H9 (cell line): Measurements from ENCODE around the gene PPP1R13L. TPM values are rescaled to one million over a fixed set of nuclear protein-coding genes. Genes with fewer than 3 reads are reported as not detected.

Experiments
- DNase-seq: peaks from one replicate; pipeline ENCODE4 v3.0.0-alpha.2; 2017
- H2AFZ ChIP-seq: one replicate; pipeline ENCODE4 v1.6.1; 2013; ENCODE audit warnings: mild to moderate bottlenecking, low read length, control low read depth, moderate library complexity
- H2AK5ac ChIP-seq: 2 replicates; pipeline ENCODE4 v1.6.1; 2013; ENCODE audit warnings: low read length, control low read depth, mixed read lengths; ENCODE audit not compliant: insufficient read length
- H2BK120ac ChIP-seq: one replicate; pipeline ENCODE4 v1.6.1; 2013; ENCODE audit warnings: low read depth, mild to moderate bottlenecking, low read length, control low read depth, inconsistent platforms; ENCODE audit not compliant: poor library complexity, severe bottlenecking
- H2BK12ac ChIP-seq: 2 replicates; pipeline ENCODE4 v1.6.1; 2013; ENCODE audit warnings: low read length, control low read depth, mixed read lengths, low read depth; ENCODE audit not compliant: insufficient read length
- H2BK15ac ChIP-seq: 2 replicates; pipeline ENCODE4 v1.6.1; 2013; ENCODE audit warnings: low read depth, low read length, control low read depth
- H2BK20ac ChIP-seq: one replicate; pipeline ENCODE4 v1.6.1; 2013; ENCODE audit warnings: low read depth, mild to moderate bottlenecking, low read length, control low read depth, inconsistent platforms; ENCODE audit not compliant: poor library complexity, severe bottlenecking
- H2BK5ac ChIP-seq: 2 replicates; pipeline ENCODE4 v1.6.1; 2013; ENCODE audit warnings: low read length, control low read depth, mixed read lengths; ENCODE audit not compliant: insufficient read length
- H3K14ac ChIP-seq: 2 replicates; pipeline ENCODE4 v1.6.1; 2013; ENCODE audit warnings: low read length, control low read depth; ENCODE audit not compliant: insufficient read depth
- H3K18ac ChIP-seq: 2 replicates; pipeline ENCODE4 v1.6.1; 2013; ENCODE audit warnings: low read depth, mild to moderate bottlenecking, mixed read lengths, low read length, control low read depth; ENCODE audit not compliant: insufficient read length
- H3K23ac ChIP-seq: 2 replicates; pipeline ENCODE4 v1.6.1; 2013; ENCODE audit warnings: low read length, control low read depth, mixed read lengths, low read depth; ENCODE audit not compliant: insufficient read length
- H3K23me2 ChIP-seq: 2 replicates; pipeline ENCODE4 v1.6.1; 2013; ENCODE audit warnings: low read depth, mild to moderate bottlenecking, mixed read lengths, low read length, control low read depth; ENCODE audit not compliant: insufficient read length, poor library complexity, severe bottlenecking
- H3K27ac ChIP-seq: 2 replicates; pipeline ENCODE4 v1.5.1; 2013; ENCODE audit warnings: low read length, control low read depth, mixed read lengths, low read depth; ENCODE audit not compliant: insufficient read length
- H3K27me3 ChIP-seq: 2 replicates; pipeline ENCODE4 v1.6.1; 2013; ENCODE audit warnings: low read length, control low read depth, inconsistent platforms; ENCODE audit not compliant: insufficient read depth
- H3K4ac ChIP-seq: 2 replicates; pipeline ENCODE4 v1.6.1; 2013; ENCODE audit warnings: low read depth, mild to moderate bottlenecking, control low read depth, inconsistent platforms, low read length, moderate library complexity
- H3K4me1 ChIP-seq: 2 replicates; pipeline ENCODE4 v1.6.1; 2013; ENCODE audit warnings: low read length, control low read depth, inconsistent platforms; ENCODE audit not compliant: insufficient read depth
- H3K4me2 ChIP-seq: 2 replicates; pipeline ENCODE4 v1.6.1; 2013; ENCODE audit warnings: low read length, control low read depth, mixed read lengths; ENCODE audit not compliant: insufficient read length, insufficient read depth
- H3K56ac ChIP-seq: 2 replicates; pipeline ENCODE4 v1.6.1; 2013; ENCODE audit warnings: low read depth, mild to moderate bottlenecking, mixed read lengths, low read length, control low read depth; ENCODE audit not compliant: insufficient read length
- H3K79me1 ChIP-seq: 2 replicates; pipeline ENCODE4 v1.6.1; 2013; ENCODE audit warnings: low read depth, mild to moderate bottlenecking, moderate library complexity, low read length, control low read depth, inconsistent platforms; ENCODE audit not compliant: insufficient read depth, poor library complexity, severe bottlenecking
- H3K79me2 ChIP-seq: 2 replicates; pipeline ENCODE4 v1.6.1; 2013; ENCODE audit warnings: low read length, control low read depth, inconsistent platforms; ENCODE audit not compliant: insufficient read depth
- H3K9ac ChIP-seq: 2 replicates; pipeline ENCODE4 v1.6.1; 2013; ENCODE audit warnings: low read length, control low read depth, mixed read lengths; ENCODE audit not compliant: insufficient read length; ENCODE audit errors: extremely low read depth
- H3K9me3 ChIP-seq: one replicate; pipeline ENCODE4 v1.6.1; 2013; ENCODE audit warnings: low read depth, low read length, inconsistent platforms; ENCODE audit not compliant: control insufficient read depth
- H3T11ph ChIP-seq: one replicate; pipeline ENCODE4 v1.6.1; 2013; ENCODE audit warnings: mild to moderate bottlenecking, low read length, control low read depth, inconsistent platforms
- H4K20me1 ChIP-seq: one replicate; pipeline ENCODE4 v1.6.1; 2013; ENCODE audit not compliant: control insufficient read depth, insufficient read length, insufficient read depth
- H4K5ac ChIP-seq: 2 replicates; pipeline ENCODE4 v1.6.1; 2013; ENCODE audit warnings: low read depth, mild to moderate bottlenecking, mixed read lengths, low read length, control low read depth; ENCODE audit not compliant: insufficient read length
- H4K8ac ChIP-seq: replicated peaks from 2 replicates; pipeline ENCODE4 v1.6.1; 2013; ENCODE audit warnings: low read length, control low read depth, mixed read lengths, low read depth; ENCODE audit not compliant: insufficient read length
- H4K91ac ChIP-seq: 2 replicates; pipeline ENCODE4 v1.6.1; 2013; ENCODE audit warnings: low read depth, mild to moderate bottlenecking, moderate library complexity, mixed read lengths, low read length, control low read depth; ENCODE audit not compliant: insufficient read length
- H3K27ac Mint-ChIP-seq, 3 experiments: 2 replicates in 2 of 3; 3 replicates in 1 of 3; pipeline ENCODE4 v1.8.0; 2020 to 2021; ENCODE audit warnings: mixed read lengths in 3 of 3, mild to moderate bottlenecking in 1 of 3, moderate library complexity in 1 of 3
- H3K27me3 Mint-ChIP-seq: 2 replicates; pipeline ENCODE4 v1.8.0; 2021; ENCODE audit warnings: low read depth, mild to moderate bottlenecking, moderate library complexity, mixed read lengths
- H3K36me3 Mint-ChIP-seq, 3 experiments: 2 replicates in 2 of 3; 3 replicates in 1 of 3; pipeline ENCODE4 v1.8.0; 2020 to 2021; ENCODE audit warnings: low read depth in 3 of 3, mixed read lengths in 3 of 3; ENCODE audit not compliant: insufficient read depth in 1 of 3
- H3K4me1 Mint-ChIP-seq, 2 experiments: 2 replicates each; pipeline ENCODE4 v1.8.0; 2020; ENCODE audit warnings: mixed read lengths in 2 of 2
- H3K4me3 Mint-ChIP-seq, 2 experiments: 2 replicates in 1 of 2; 3 replicates in 1 of 2; pipeline ENCODE4 v1.8.0; 2020 to 2021; ENCODE audit warnings: mild to moderate bottlenecking in 2 of 2, mixed read lengths in 2 of 2, moderate library complexity in 1 of 2
- H3K9me3 Mint-ChIP-seq, 2 experiments: 2 replicates in 1 of 2; 3 replicates in 1 of 2; pipeline ENCODE4 v1.8.0; 2020; ENCODE audit warnings: mild to moderate bottlenecking in 2 of 2, mixed read lengths in 2 of 2, moderate library complexity in 1 of 2
- WGBS: extraction: QIAGEN DNeasy Blood & Tissue Kit; methylation state at CpG from one replicate; pipeline ENCODE4 v1.1.7; 2013; ENCODE audit warnings: missing lambda C conversion rate, low lambda C conversion rate, mixed read lengths; ENCODE audit not compliant: insufficient read length; ENCODE audit errors: extremely low coverage; 5-methylcytosine and 5-hydroxymethylcytosine counted together
- total RNA-seq: library from RNA; stranded (reverse); gene quantifications from 2 replicates; pipeline ENCODE4 v1.2.1, GENCODE V29; 2021
- TF ChIP-seq, protein P1 (sequence below): fragments of 200-600 bp; sonication (generic); conservative IDR thresholded peaks from 3 replicates; pipeline ENCODE4 v1.8.0; 2021; ENCODE audit warnings: antibody characterized with exemption, mild to moderate bottlenecking

PPP1R13L gene
- total RNA-seq, 1 experiment from 2014 or later = 42.6 TPM

DNA sequence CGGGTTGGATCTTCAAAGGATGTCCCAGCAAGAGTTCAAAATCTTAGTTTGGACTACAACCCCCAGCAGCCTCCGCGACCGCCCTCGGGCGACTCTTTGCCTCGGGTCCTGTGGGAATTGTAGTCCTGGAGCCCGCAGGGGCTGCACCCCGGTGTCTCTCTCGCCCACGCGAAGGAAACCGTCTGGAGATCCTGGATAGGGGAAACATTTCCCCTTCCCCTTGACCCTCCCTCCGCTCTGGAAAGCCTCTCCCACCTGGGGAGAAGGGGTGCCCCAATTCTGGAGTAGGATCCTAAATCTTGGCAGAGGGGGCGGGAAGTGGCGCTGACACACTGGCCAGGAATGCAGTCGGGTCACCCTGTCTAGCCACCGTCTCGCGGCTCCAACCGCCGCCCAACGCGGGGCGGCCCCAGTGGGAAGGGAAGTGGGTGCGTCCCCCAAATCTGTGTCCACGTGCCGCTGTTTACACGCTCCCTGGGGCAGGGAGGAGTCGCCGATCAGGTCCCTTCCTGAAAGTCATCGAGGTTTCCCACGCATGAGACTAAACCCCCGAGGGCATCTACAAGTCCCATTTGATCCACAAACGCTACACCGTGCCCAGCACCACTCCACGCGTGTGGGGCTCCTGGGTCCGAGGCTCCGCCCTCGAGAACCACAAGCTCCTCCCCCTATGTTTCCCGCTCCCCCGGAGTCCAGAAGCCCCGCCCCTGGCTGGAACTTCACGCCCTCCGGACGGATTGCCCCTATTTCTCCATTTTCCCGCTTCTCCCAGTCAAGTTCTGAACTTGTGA, 761 bp upstream of the PPP1R13L start:
- Mint-ChIP-seq H3K36me3 (peaks cover 15 to 24% (median 20%) of the 10 kb centered on the region in 3 experiments; a peak in 6 of 7 replicates), H3K27ac (peak overlapping the region; percentile 99 to 100 (median 100)), H3K27me3 (peaks cover 4% of the 10 kb centered on the region; the same call in 1 of the 2 replicates), H3K4me3 (peak overlapping the region; percentile 99), H3K4me1 (peaks cover 21 to 30% of the 10 kb centered on the region in 2 experiments), H3K9me3 (no peaks in the 10 kb centered on the region; a peak in 1 of 5 replicates)
- WGBS = no CpG with 5 or more reads among the region's 48 CpGs
- Histone ChIP-seq H4K20me1 (no peaks in the 10 kb centered on the region), H4K5ac (no peak overlapping the region), H3K27ac (peak overlapping the region; percentile 75), H3K79me2 (no peaks in the 10 kb centered on the region; the same call in 1 of the 2 replicates), H3K4ac (no peak overlapping the region; the same call in 1 of the 2 replicates), H3K18ac (peak overlapping the region; percentile 66), H3K4me2 (peak overlapping the region; percentile 93), H2AFZ (peak overlapping the region; percentile 95), H3K14ac (peak overlapping the region; percentile 82; the same call in 1 of the 2 replicates), H3T11ph (no peak overlapping the region), H4K8ac (no peak overlapping the region), H4K91ac (no peak overlapping the region), H2BK20ac (no peak overlapping the region), H2AK5ac (no peak overlapping the region), H3K9ac (peak overlapping the region; percentile 92), H2BK15ac (no peak overlapping the region), H3K23ac (no peak overlapping the region), H3K4me1 (peaks cover 7% of the 10 kb centered on the region; the same call in 1 of the 2 replicates), H2BK5ac (no peak overlapping the region), H3K79me1 (no peaks in the 10 kb centered on the region), H3K27me3 (no peaks in the 10 kb centered on the region), H3K9me3 (no peaks in the 10 kb centered on the region), H2BK12ac (no peak overlapping the region), H3K56ac (no peak overlapping the region), H3K23me2 (peaks cover 18% of the 10 kb centered on the region), H2BK120ac (no peak overlapping the region)
- TF ChIP-seq, protein P1, sequence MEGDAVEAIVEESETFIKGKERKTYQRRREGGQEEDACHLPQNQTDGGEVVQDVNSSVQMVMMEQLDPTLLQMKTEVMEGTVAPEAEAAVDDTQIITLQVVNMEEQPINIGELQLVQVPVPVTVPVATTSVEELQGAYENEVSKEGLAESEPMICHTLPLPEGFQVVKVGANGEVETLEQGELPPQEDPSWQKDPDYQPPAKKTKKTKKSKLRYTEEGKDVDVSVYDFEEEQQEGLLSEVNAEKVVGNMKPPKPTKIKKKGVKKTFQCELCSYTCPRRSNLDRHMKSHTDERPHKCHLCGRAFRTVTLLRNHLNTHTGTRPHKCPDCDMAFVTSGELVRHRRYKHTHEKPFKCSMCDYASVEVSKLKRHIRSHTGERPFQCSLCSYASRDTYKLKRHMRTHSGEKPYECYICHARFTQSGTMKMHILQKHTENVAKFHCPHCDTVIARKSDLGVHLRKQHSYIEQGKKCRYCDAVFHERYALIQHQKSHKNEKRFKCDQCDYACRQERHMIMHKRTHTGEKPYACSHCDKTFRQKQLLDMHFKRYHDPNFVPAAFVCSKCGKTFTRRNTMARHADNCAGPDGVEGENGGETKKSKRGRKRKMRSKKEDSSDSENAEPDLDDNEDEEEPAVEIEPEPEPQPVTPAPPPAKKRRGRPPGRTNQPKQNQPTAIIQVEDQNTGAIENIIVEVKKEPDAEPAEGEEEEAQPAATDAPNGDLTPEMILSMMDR = no peak
- DNase-seq = peak; percentile 95
